PFSK-1 (cell line): Measurements from ENCODE around the gene DHPS.

Source experiments
- POLR2AphosphoS5 ChIP-seq: IDR thresholded peaks from 2 replicates; pipeline ENCODE4 v1.6.1; 2012; ENCODE audit warnings: low read depth, mild to moderate bottlenecking, control low read depth, low read length, moderate library complexity
- REST ChIP-seq, 2 experiments: IDR thresholded peaks; 2 replicates each; pipeline versions ENCODE4 v1.6.1 to v1.8.0; 2011 to 2012; ENCODE audit warnings: low read depth in 2 of 2, low read length in 2 of 2, control low read depth in 1 of 2, inconsistent platforms in 1 of 2, mild to moderate bottlenecking in 1 of 2, moderate library complexity in 1 of 2; ENCODE audit not compliant: insufficient read depth in 1 of 2
- SIN3A ChIP-seq: IDR thresholded peaks from 2 replicates; pipeline ENCODE4 v1.6.1; 2012; ENCODE audit warnings: mild to moderate bottlenecking, low read length, moderate library complexity, borderline replicate concordance; ENCODE audit not compliant: insufficient read depth
- TAF1 ChIP-seq: IDR thresholded peaks from 2 replicates; pipeline ENCODE4 v1.6.1; 2012; ENCODE audit warnings: low read length, control low read depth, borderline replicate concordance; ENCODE audit not compliant: insufficient read depth

- TF ChIP-seq POLR2AphosphoS5 (no peak), REST (IDR thresholded peaks at IDR 0.05; ENCODE audit: insufficient read depth in 1 of 2, low read depth in 2 of 2, low read length in 2 of 2) (no peak), TAF1 (no peak), SIN3A (no peak)
These were observed 13.8 kb upstream of the DHPS start for GRCh38 chr19:12695514-12695913.
